DMS 273 (cell line): ENCODE results near the gene IQSEC1.

Experiments used
- DNase-seq: peaks from one replicate; lab custom pipeline; 2025; ENCODE audit not compliant: unreplicated experiment; lab: John Stamatoyannopoulos, UW

Gene IQSEC1

GRCh38 chr3:12957824-12958792 is 115.1 kb downstream of the IQSEC1 start:
- DNase-seq, result no peak

- DNase-seq, result no peak
Measured at GRCh38 chr3:12957339-12957738, 115.9 kb downstream of the IQSEC1 start.

GRCh38 chr3:12956316-12956660 is 116.9 kb downstream of the IQSEC1 start:
- no peak for DNase-seq

GRCh38 chr3:12955651-12956315 is 117.4 kb downstream of the IQSEC1 start:
- DNase-seq, result no peak

DNA sequence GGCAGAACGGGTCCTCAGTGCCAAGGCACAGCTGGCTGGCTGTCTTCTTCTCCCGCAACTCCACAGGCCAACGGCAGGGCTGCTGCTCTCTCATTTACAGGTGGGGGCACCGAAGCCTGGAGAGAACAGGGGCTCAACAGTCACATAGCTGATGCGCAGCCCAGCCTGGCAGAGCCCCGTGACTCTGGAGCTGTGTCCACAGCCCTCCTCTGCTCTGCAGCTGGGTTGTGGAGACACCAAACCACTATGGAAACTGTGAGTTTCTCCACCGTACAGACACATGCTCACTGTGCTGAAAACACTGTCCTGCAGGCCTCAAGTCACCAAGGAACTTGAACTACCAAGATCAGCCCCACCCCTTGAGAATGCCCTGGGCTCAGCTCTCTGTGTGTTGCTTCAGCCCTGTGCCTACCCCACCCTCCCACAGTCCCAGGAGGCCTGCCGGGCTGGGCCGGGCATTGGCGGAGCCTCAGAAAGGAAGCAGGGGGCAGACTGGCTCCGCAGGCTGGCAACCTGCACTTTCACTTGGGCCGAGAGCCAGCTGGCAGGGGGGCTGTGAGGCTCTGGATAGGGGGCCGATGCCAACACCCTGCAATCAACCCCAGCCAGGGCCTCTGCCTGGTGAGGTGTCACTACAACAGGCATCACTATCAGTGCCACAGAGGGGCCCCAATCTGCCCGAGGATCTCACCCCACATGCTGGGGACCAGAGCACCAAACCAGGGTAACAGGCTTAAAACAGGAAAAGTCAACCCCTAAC is 118.2 kb downstream of the IQSEC1 start:
- peak; percentile 83 for DNase-seq

- DNase-seq, result no peak
Measured at GRCh38 chr3:12954180-12954579, 119.0 kb downstream of the IQSEC1 start.

DNA sequence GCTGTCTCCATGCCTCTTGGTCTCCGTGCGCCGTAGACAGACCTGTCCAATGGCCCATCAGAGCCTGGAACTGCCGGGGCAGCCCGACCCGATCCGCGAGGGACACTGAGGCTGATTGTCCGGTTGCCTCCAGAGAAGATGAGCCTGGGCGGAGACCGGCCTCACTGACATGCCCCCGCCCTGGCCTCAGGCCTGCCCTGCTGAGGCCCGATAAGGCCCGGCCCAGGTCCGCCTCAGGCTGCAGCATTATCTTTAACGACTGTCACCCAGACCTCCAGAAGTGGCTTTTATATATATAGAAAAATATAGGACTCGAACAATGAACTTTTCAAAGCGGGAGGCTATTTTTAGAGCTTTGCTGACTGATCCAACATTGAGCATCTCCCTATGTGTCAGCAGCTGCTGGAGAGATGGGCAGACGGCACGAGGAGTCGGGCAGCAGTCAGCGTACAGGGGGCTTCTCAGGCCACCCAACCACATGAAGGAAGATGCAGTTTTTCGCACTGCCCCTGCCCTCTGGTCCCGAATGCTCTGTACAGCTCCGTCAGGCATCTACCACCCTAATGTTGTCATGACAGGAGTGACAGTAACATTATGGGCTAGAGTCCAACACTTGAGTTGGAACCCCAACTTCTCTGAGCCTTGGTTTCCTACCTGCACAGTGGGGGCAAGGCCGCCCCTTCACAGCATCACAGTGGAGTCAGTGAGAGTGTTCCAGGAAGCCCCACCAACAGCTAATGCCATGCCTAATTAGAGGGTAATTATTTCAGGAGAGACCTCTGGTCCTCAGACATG is 119.8 kb downstream of the IQSEC1 start:
- no peak for DNase-seq

- no peak for DNase-seq
Measured at GRCh38 chr3:12952343-12953200, 120.7 kb downstream of the IQSEC1 start.

DNA sequence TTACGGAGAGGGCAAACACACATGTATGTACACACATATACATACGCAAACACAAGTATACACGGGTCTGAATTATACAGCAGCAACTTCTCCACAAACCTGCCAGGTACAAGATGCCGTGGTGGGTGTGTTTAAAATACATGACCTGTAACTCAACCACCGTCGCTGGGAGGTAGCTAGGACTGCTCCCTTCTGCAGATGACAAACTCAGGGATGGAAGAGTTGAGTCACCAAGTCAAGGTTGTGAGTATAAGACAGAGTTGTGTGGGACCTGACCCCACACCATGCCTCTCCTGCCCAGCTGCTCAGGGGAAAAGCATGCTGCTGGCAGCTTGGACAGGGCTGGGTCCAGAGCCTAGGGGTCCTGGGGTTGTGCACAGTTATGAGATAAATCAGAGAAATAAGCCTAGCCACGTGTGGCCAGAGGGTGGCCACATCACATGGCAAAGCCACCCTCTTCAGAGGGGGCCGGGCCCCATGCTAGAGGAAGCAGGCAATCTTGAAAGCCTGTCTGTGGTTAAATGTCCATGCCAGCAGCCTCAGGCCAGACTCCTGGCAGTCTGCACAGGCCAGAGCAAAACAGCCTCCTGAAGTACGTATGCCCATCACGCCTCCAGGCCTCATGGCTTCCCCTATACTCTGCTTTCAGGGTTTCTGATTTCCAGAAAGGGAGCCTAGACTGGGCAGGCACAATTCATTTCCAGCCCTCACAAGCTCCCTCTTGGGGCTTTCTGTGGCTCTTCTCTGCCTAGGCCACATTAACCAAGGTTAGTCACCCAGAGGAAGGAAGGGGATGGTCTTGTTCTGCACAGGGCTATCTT is 124.1 kb downstream of the IQSEC1 start:
- DNase-seq, result no peak

DNA sequence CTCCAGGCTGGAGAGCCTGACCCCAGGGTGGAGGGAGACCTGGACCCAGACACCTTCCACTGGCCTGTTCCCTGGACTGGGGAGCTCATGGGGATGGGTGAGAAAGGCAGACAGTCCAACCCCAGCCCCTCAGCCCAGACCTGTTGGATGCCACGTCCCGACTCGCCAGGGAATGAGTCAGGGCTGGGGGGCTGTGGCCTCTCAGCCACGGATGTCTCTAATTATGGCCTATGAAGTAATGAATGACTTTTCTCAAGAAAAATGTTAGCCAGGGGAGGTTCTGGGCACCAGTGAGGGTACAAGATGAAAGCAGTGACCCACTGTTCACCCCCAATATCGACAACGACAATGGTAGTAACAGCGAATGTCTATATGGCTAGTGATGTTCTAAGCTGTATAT is 124.9 kb downstream of the IQSEC1 start:
- no peak for DNase-seq

DNA sequence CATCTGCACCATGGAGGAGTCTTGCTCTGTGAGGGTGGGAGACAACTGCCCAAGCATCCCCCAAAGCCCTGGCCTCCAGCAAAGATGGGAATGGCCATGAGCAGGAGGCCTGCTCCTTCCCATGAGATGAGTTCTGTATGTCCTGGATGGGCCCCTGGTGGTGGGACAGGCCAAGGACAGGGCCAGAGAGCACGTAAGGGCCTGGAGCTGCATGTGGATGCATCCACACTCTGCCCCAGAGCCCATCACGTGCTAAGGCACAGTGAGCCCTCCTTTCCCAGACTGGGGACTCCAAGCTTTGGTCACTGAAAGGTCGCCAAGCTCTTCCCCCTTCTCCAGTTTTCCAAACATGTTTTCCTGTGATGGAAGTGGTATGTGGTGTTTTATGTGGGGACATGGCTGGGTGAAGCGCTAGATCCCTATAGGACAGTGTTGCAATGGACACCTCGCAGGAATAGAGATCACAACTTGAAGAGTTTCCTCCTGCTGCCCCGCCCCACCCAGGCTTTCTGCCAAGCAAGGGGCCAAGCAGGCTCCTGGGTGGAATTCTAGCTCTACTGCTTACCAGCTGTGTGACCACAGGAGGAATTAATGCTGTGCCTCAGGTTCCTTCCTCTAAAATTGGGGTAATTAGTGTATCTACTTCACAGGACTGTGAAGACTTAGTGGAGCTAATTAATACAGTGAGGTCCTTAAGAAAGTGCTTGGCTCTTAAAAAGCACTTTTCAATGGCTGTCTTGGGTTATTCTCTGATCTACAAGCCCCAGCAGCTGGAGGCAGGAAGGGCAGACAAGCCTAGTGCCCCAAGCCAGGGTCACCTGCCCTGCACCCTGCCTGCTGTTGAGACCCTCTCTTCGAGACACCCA is 125.5 kb downstream of the IQSEC1 start:
- peak; percentile 49 for DNase-seq

DNA sequence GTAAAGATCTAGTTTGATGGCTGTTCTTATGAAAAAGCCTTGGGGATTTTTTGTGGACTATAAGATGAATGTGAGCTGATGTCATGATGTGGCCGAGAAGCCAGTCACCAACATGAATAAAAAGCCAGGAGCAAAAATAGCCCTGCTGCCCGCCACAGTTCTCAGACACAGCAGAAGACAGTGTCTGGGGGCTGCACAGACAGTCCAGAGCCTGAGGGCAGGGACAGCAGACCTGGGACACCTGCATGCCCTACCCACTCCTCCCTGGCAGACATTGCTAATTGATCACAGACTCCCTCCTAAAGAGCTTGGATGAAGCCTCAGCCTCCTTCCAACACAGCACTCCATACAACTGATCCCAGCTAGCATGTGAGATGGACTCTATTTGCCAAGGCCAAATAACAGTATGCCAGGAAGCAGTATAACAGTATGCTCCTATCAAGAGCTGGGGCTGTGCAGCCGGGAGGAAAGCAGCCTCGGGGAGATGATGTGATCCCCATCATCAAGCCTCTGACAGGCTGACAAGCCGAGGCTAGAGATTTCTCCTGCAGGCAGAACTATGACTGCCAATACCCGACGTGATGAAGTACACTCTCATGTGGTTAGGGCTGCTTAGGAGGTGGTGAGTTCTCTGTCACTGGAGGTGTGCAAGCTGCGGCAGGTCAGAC is 126.4 kb downstream of the IQSEC1 start:
- DNase-seq, result no peak

DNA sequence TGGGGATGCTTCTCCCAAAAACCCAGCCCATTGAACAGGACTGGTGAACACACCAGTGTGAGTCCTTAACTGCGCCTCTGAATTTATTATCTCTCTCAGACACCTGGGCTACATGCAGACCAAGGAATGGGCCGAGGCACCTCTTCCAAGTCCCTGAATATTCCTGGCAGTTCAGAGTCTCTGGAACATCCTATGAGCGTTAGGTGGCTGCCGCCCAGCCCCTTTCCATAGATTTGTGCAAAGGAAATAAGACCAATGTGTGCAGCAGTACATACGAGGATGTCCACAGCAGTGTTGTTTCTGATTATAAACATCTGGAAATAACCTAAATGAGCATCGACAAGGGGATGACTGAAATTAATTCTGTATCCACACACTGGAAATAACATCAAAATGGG is 127.0 kb downstream of the IQSEC1 start:
- DNase-seq, result no peak

DNA sequence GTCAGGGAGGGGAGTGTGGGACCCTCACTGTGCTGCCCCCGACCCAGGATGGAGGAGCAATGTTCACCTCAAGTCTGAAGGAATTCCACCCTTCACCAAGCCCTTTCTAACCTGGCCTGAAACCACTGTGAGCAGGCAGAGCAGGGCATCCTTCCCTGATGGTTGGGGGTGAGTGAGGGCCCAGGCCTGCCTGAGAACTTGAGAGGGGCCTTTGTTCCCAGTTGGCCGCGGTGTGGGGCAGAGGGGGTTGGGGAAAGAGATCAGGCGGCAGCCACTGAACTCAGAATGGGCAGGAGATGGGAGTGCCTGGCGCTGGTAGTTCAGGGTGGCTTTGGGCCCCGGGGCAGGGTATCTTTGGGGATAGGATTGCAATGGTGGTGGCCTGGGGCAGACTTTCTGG is 128.4 kb downstream of the IQSEC1 start:
- no peak for DNase-seq

DNA sequence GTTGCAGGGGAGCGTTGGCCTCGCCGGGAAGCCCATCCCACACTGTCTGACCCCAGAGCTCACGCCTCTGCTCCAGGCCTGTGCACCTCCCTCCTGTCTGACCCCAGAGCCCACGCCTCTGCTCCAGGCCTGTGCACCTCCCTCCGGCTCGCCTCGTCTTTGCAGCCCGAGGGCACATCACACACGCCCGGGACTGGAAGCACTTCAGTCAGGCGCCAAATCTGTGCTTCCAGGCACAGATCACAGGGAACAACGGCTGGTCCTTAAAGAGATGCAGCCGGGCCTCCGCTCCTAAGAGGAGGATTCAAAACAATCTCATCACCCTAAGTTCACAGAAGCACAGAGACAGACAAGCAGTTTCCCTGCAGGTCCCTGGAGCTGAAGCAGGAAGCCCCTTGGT is 128.8 kb downstream of the IQSEC1 start:
- no peak for DNase-seq

GRCh38 chr3:12943124-12944021 is 129.9 kb downstream of the IQSEC1 start:
- DNase-seq, result no peak
